Ovary (tissue), 9 donors: Measurements from ENCODE around the gene CD101. TPM values are rescaled to one million over a fixed set of nuclear protein-coding genes. Genes with fewer than 3 reads are reported as not detected.

Experiments
- DNase-seq, 5 donors: peaks; one replicate each; pipeline ENCODE4 v3.0.0-alpha.2; 2019 to 2020
- H3K27ac ChIP-seq, 2 donors: fragments of 200-600 bp; one replicate each; pipeline versions ENCODE4 v1.5.1 to v1.8.0; 2019 to 2022
- H3K27me3 ChIP-seq: fragments of 200-600 bp; one replicate; pipeline ENCODE4 v1.8.0; 2022
- H3K36me3 ChIP-seq: fragments of 200-600 bp; sonication (generic); one replicate; pipeline ENCODE4 v1.5.1; 2019
- H3K4me1 ChIP-seq: one replicate; pipeline ENCODE4 v1.8.1; 2013; ENCODE audit warnings: mild to moderate bottlenecking, moderate library complexity; ENCODE audit not compliant: insufficient read depth
- H3K4me3 ChIP-seq: fragments of 200-600 bp; sonication (generic); one replicate; pipeline ENCODE4 v1.5.1; 2017
- H3K9me3 ChIP-seq, 2 donors: fragments of 200-600 bp in 1 of 2; sonication (generic) in 1 of 2; one replicate each; pipeline versions ENCODE4 v1.5.1 to v1.8.1; 2013 to 2019; ENCODE audit warnings: mild to moderate bottlenecking in 1 of 2, moderate library complexity in 1 of 2
- EP300 ChIP-seq: sonication (generic); formaldehyde crosslinking; IDR thresholded peaks from one replicate; pipeline ENCODE4 v1.6.1; 2017; ENCODE audit warnings: antibody characterized with exemption
- POLR2A ChIP-seq: fragments of 450-650 bp; IDR thresholded peaks from one replicate; pipeline ENCODE4 v1.6.1; 2017; ENCODE audit warnings: antibody characterized with exemption, mild to moderate bottlenecking, moderate library complexity
- WGBS, 3 donors: extraction: QIAGEN DNeasy Blood & Tissue Kit in 1 of 3; methylation state at CpG; one replicate each; pipeline versions ENCODE4 v1.1.5 to v1.1.7; 2013 to 2017; 5-methylcytosine and 5-hydroxymethylcytosine counted together
- intact Hi-C, 4 donors: fragments of 100-400 bp; cut with DNase I; formaldehyde crosslinking; loops; one replicate each; pipeline versions ENCODE4 v1.11.0 to v1.15.1; 2022 to 2023
- polyA plus RNA-seq, 2 donors: library from polyadenylated mRNA; stranded (reverse); fragments of 200-250 nt in 1 of 2; fragments of 350-450 nt in 1 of 2; fragmentation: Illumina TruSeq in 1 of 2; extraction: RNeasy Lipid Tissue Mini Kit (QIAGEN cat#74804) in 1 of 2; gene quantifications; one replicate each; pipeline ENCODE4 v1.2.3, GENCODE V29; 2013 to 2014
- total RNA-seq, 7 donors: library from RNA; depleted of rRNA in 2 of 7; stranded (reverse); fragments of >200 nt in 2 of 7; fragmentation: NEBNext Ultra II Directional in 3 of 7; extraction: Animal tissue kit (Norgen Biotek cat#: 25700) in 3 of 7; gene quantifications; one replicate each; pipeline versions ENCODE4 v1.1.0 to v1.2.4, GENCODE V29; 2016 to 2023
- TF ChIP-seq, protein P1 (sequence below), 3 donors: fragments of 450-650 bp in 2 of 3; fragments of 200-600 bp in 1 of 3; IDR thresholded peaks; one replicate each; pipeline versions ENCODE4 v1.5.1 to v1.8.0; 2016 to 2022; ENCODE audit warnings: antibody characterized with exemption in 3 of 3, mild to moderate bottlenecking in 1 of 3
- donor health status: DM: no; HTN: no; CAD: no; lungs with moderate emphysema.
- donor health status: DM: no; HTN: no; CAD: no.
- donor health status: Bipolar disorder and iron deficiency.
- donor health status: DM: yes; HTN: yes; CAD: no.
- donor health status: DM: no; HTN: no; CAD: no.
- donor health status: DM: yes; HTN: yes; CAD: no.

The CD101 gene
- total and polyA plus RNA-seq, 9 donors: 0.30 to 1.6 (median 1.1) TPM

DNA sequence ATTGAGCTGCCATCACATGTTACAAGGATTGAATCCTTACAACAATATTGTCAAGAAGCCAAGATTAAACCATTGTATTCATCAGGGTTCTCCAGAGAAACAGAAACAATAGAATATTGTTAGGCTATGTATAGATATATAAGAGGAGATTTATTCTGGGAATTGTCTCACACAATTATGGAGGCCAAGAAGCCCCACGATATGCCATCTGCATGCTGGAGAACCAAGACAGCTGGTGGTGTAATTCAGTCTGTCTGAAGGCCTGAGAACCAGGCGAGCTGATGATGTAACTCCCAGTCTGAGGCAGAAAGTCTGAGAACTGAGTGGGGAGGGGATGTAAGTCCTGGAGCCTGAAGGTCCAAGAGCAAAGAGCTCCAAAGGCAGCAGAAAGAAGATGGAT is 44.1 kb downstream of the CD101 start:
- 53 to 78% (median 72%) methylated on average over 2 of the region's 2 CpGs for WGBS, 3 donors
- no peaks in the 10 kb centered on the region for H3K36me3 ChIP-seq
- no peak overlapping the region for H3K4me3 ChIP-seq
- intact Hi-C loops: no loop called here
- H3K27me3 ChIP-seq: no peaks in the 10 kb centered on the region
- TF ChIP-seq POLR2A (no peak), EP300 (no peak)
- TF ChIP-seq, protein P1, sequence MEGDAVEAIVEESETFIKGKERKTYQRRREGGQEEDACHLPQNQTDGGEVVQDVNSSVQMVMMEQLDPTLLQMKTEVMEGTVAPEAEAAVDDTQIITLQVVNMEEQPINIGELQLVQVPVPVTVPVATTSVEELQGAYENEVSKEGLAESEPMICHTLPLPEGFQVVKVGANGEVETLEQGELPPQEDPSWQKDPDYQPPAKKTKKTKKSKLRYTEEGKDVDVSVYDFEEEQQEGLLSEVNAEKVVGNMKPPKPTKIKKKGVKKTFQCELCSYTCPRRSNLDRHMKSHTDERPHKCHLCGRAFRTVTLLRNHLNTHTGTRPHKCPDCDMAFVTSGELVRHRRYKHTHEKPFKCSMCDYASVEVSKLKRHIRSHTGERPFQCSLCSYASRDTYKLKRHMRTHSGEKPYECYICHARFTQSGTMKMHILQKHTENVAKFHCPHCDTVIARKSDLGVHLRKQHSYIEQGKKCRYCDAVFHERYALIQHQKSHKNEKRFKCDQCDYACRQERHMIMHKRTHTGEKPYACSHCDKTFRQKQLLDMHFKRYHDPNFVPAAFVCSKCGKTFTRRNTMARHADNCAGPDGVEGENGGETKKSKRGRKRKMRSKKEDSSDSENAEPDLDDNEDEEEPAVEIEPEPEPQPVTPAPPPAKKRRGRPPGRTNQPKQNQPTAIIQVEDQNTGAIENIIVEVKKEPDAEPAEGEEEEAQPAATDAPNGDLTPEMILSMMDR (IDR thresholded peaks at IDR 0.05): no peak
- no peaks in the 10 kb centered on the region for H3K4me1 ChIP-seq
- no peaks in the 10 kb centered on the region for H3K9me3 ChIP-seq
- DNase-seq: no peak
- H3K27ac ChIP-seq: no peak overlapping the region

DNA sequence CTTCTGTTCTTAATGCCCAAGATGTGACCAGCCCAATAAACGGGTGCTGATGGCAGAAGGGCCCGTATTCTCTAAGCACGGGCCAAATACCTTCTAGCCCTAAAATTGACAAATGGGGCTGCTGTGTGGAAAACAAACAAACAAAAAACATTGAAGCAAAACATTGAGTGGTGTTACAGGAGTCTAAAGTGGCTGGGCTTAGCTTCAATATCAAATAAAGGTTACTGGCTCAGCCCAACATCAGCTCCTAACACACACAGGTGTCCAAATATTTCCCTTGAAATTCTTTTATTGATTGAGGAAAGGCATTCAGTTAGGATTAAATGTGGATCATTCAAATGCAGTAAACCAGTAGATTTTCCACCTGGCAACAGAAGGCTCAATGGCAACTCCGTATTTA is 45.2 kb downstream of the CD101 start:
- DNase-seq: no peak
- TF ChIP-seq, protein P1 (IDR thresholded peaks at IDR 0.05): no peak
- TF ChIP-seq POLR2A (no peak), EP300 (no peak)
- no peaks in the 10 kb centered on the region for H3K36me3 ChIP-seq

GRCh38 chr1:117047271-117047670 is 45.7 kb downstream of the CD101 start:
- intact Hi-C loops: no loop called here
- Histone ChIP-seq H3K27ac (no peak overlapping the region), H3K4me3 (no peak overlapping the region), H3K27me3 (no peaks in the 10 kb centered on the region), H3K4me1 (no peaks in the 10 kb centered on the region), H3K9me3 (no peaks in the 10 kb centered on the region), H3K36me3 (no peaks in the 10 kb centered on the region)
- TF ChIP-seq POLR2A (no peak), EP300 (no peak)
- TF ChIP-seq, protein P1 (IDR thresholded peaks at IDR 0.05): no peak
- no peak for DNase-seq
- WGBS, 3 donors: 83 to 90% (median 87%) methylated on average over 2 of the region's 2 CpGs

More for the DNA sequence above, 45.2 kb downstream of the CD101 start:
- Histone ChIP-seq H3K9me3 (no peaks in the 10 kb centered on the region), H3K4me1 (no peaks in the 10 kb centered on the region), H3K27ac (no peak overlapping the region), H3K27me3 (no peaks in the 10 kb centered on the region), H3K4me3 (no peak overlapping the region)
- WGBS, 3 donors: 42 to 60% (median 51%) methylated on average over 4 of the region's 4 CpGs
- intact Hi-C loops: no loop called here

DNA sequence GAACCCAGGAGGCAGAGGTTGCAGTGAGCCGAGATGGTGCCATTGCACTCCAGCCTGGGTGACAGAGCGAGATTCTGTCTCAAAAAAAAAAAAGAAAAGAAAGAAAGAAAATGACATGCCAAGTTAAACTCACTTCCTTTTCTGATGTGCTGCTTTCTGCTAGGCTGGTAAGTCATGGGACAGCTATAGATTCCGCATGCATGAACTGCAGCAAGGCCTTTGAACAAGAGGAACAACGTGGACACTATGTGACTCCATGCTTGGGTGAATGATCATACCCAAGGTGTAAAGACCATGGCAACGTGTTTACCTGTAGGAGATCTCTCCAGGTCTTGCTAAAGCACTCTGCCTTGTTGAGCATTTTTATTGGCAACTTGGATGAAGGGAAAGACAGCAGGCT is 48.3 kb downstream of the CD101 start:
- no peak overlapping the region for H3K4me3 ChIP-seq
- no peaks in the 10 kb centered on the region for H3K4me1 ChIP-seq
- no peaks in the 10 kb centered on the region for H3K27me3 ChIP-seq
- 89 to 91% (median 90%) methylated on average over 5 of the region's 5 CpGs for whole genome bisulfite sequencing, 3 donors
- no peak overlapping the region for H3K27ac ChIP-seq
- intact Hi-C loops: loop anchor here (5.0 to 10.0 kb wide), 6 partner anchors 125 to 478 kb away; partner anchors contain the start of gene CD58 (in 1 of the 4)
- no peaks in the 10 kb centered on the region for H3K9me3 ChIP-seq
- H3K36me3 ChIP-seq: no peaks in the 10 kb centered on the region
- no peak for TF ChIP-seq POLR2A
- TF ChIP-seq, protein P1 (IDR thresholded peaks at IDR 0.05): no peak
- DNase-seq: no peak
